HCT116 (cell line): ENCODE measurements around the gene PNMA6E. TPM values are rescaled to one million over a fixed set of nuclear protein-coding genes. Genes with fewer than 3 reads are reported as not detected.

Experiments used
- ATAC-seq: fragments of 200-7000 bp; cut with Tn5 transposase; 2 replicates; pipeline ENCODE4 v1.9.1; 2020; ENCODE audit warnings: mild to moderate bottlenecking, moderate library complexity
- BruUV-seq: library from RNA; stranded (reverse); fragments of 400-500 nt; replicated peaks from 2 replicates; lab custom pipeline; 2021; lab: Mats Ljungman, UMichigan
- CTCF ChIA-PET: fragments of 300-600 bp; sonication (Branson Sonifier 250); formaldehyde crosslinking; loops from one replicate; lab custom pipeline; 2021; ENCODE audit warnings: antibody characterized with exemption; lab: Charles Lee
- POLR2A ChIA-PET: fragments of 300-600, 350-600 bp; sonication (Branson Sonifier 250); formaldehyde crosslinking; loops from one replicate; lab custom pipeline; 2021; ENCODE audit warnings: antibody characterized with exemption; lab: Charles Lee
- RAD21 ChIA-PET, 2 experiments: fragments of 300-600 bp; sonication (Branson Sonifier 250); formaldehyde crosslinking; loops; one replicate each; lab custom pipeline; 2023; ENCODE audit warnings: low total read pairs in 2 of 2; ENCODE audit not compliant: uncharacterized antibody in 2 of 2, unreplicated experiment in 2 of 2, low non-redundant PET in 1 of 2; lab: Charles Lee
- DNase-seq: peaks from one replicate; pipeline ENCODE4 v3.0.0-alpha.2; 2010; ENCODE audit warnings: low read depth, low spot score
- H2AFZ ChIP-seq: fragments of 200-600 bp; shearing (Covaris generic), sonication (generic); 2 replicates; pipeline ENCODE4 v1.6.1; 2017; ENCODE audit warnings: low read depth, mixed run types, mixed read lengths, antibody characterized with exemption, low read length; ENCODE audit not compliant: poor library complexity, severe bottlenecking
- H3K27ac ChIP-seq: 2 replicates; pipeline ENCODE4 v1.5.1; 2012; ENCODE audit warnings: low read depth, low read length
- H3K27me3 ChIP-seq: fragments of 200-600 bp; sonication (generic); 2 replicates; pipeline ENCODE4 v1.6.1; 2016; ENCODE audit warnings: mixed run types, low read length, mixed read lengths; ENCODE audit not compliant: insufficient read depth
- H3K36me3 ChIP-seq, 2 experiments: fragments of 200-500 bp in 1 of 2; fragments of 200-600 bp in 1 of 2; sonication (Bioruptor generic) in 1 of 2; sonication (generic) in 1 of 2; 2 replicates each; pipeline versions ENCODE4 v1.5.1 to v1.6.1; 2014 to 2016; ENCODE audit warnings: low read length in 2 of 2, inconsistent platforms in 1 of 2, mixed read lengths in 1 of 2, mixed run types in 1 of 2; ENCODE audit not compliant: insufficient read depth in 2 of 2, control insufficient read depth in 1 of 2
- H3K4me1 ChIP-seq, 2 experiments: fragments of 200-600 bp in 1 of 2; sonication (generic) in 1 of 2; 2 replicates each; pipeline versions ENCODE4 v1.5.1 to v1.6.1; 2012 to 2017; ENCODE audit warnings: low read length in 2 of 2, inconsistent platforms in 1 of 2, mild to moderate bottlenecking in 1 of 2, mixed read lengths in 1 of 2, mixed run types in 1 of 2, moderate library complexity in 1 of 2; ENCODE audit not compliant: insufficient read depth in 2 of 2, control insufficient read depth in 1 of 2
- H3K4me2 ChIP-seq: fragments of 200-600 bp; sonication (generic); 2 replicates; pipeline ENCODE4 v1.6.1; 2017; ENCODE audit warnings: mixed run types, low read length, mixed read lengths
- H3K4me3 ChIP-seq, 2 experiments: fragments of 200-600 bp in 1 of 2; sonication (generic) in 1 of 2; replicated peaks in 1 of 2; 2 replicates each; pipeline ENCODE4 v1.5.1; 2011 to 2016; ENCODE audit warnings: low read length in 2 of 2, control low read depth in 1 of 2, low read depth in 1 of 2, mild to moderate bottlenecking in 1 of 2, mixed read lengths in 1 of 2, mixed run types in 1 of 2
- H3K79me2 ChIP-seq: fragments of 200-600 bp; sonication (generic); 2 replicates; pipeline ENCODE4 v1.6.1; 2017; ENCODE audit warnings: mild to moderate bottlenecking, mixed run types, low read length, moderate library complexity, mixed read lengths; ENCODE audit not compliant: insufficient read depth
- H3K9ac ChIP-seq: fragments of 200-600 bp; sonication (generic); 2 replicates; pipeline ENCODE4 v1.6.1; 2016; ENCODE audit warnings: low read length, mixed read lengths
- H3K9me2 ChIP-seq: fragments of 200-600 bp; sonication (generic), shearing (Covaris generic); 2 replicates; pipeline ENCODE4 v1.6.1; 2017; ENCODE audit warnings: mixed run types, mild to moderate bottlenecking, moderate library complexity; ENCODE audit not compliant: insufficient read depth
- H3K9me3 ChIP-seq, 2 experiments: fragments of 200-500 bp in 1 of 2; fragments of 200-600 bp in 1 of 2; sonication (Bioruptor generic) in 1 of 2; sonication (generic) in 1 of 2; 2 replicates each; pipeline ENCODE4 v1.6.1; 2014 to 2017; ENCODE audit warnings: low read length in 2 of 2, mixed read lengths in 2 of 2, inconsistent platforms in 1 of 2, low read depth in 1 of 2, mild to moderate bottlenecking in 1 of 2, mixed run types in 1 of 2, moderate library complexity in 1 of 2; ENCODE audit not compliant: control insufficient read depth in 1 of 2, insufficient read depth in 1 of 2
- H4K20me1 ChIP-seq: fragments of 200-600 bp; sonication (generic), shearing (Covaris generic); 2 replicates; pipeline ENCODE4 v1.6.1; 2017; ENCODE audit warnings: mixed run types, mild to moderate bottlenecking, moderate library complexity; ENCODE audit not compliant: insufficient read depth
- ATF3 ChIP-seq: IDR thresholded peaks from 2 replicates; pipeline ENCODE4 v1.6.1; 2012
- CEBPB ChIP-seq: IDR thresholded peaks from 2 replicates; pipeline ENCODE4 v1.6.1; 2012; ENCODE audit warnings: low read depth
- EGR1 ChIP-seq: IDR thresholded peaks from 2 replicates; pipeline ENCODE4 v1.6.1; 2012; ENCODE audit warnings: low read depth
- EZH2 ChIP-seq: fragments of 200-600 bp; sonication (generic); IDR thresholded peaks from 2 replicates; pipeline ENCODE4 v1.6.1; 2017; ENCODE audit warnings: antibody characterized with exemption, mixed run types
- EZH2phosphoT487 ChIP-seq: fragments of 200-600 bp; IDR thresholded peaks from 2 replicates; pipeline ENCODE4 v1.6.1; 2018; ENCODE audit warnings: antibody characterized with exemption, borderline replicate concordance
- FOSL1 ChIP-seq: IDR thresholded peaks from 2 replicates; pipeline ENCODE4 v1.6.1; 2012; ENCODE audit warnings: low read depth
- MAX ChIP-seq: IDR thresholded peaks from 2 replicates; pipeline ENCODE4 v1.6.1; 2012
- POLR2AphosphoS5 ChIP-seq: IDR thresholded peaks from 2 replicates; pipeline ENCODE4 v1.6.1; 2011; ENCODE audit warnings: mild to moderate bottlenecking, low read depth, low read length, moderate library complexity
- RAD21 ChIP-seq: IDR thresholded peaks from 2 replicates; pipeline ENCODE4 v1.6.1; 2012; ENCODE audit warnings: low read depth, mild to moderate bottlenecking
- SRF ChIP-seq: IDR thresholded peaks from 2 replicates; pipeline ENCODE4 v1.6.1; 2012; ENCODE audit warnings: low read depth
- YY1 ChIP-seq: IDR thresholded peaks from 2 replicates; pipeline ENCODE4 v1.6.1; 2011; ENCODE audit warnings: low read length, low read depth, moderate library complexity, mild to moderate bottlenecking; ENCODE audit not compliant: insufficient replicate concordance; ENCODE audit errors: extremely low read depth
- ZBTB33 ChIP-seq: IDR thresholded peaks from 2 replicates; pipeline ENCODE4 v1.6.1; 2011; ENCODE audit warnings: mild to moderate bottlenecking, low read length, moderate library complexity; ENCODE audit not compliant: insufficient replicate concordance; ENCODE audit errors: extremely low read depth
- ZFX ChIP-seq: fragments of 450-650 bp; IDR thresholded peaks from 2 replicates; pipeline ENCODE4 v1.6.1; 2017
- ZNF274 ChIP-seq: fragments of 200-500 bp; sonication (Bioruptor generic); IDR thresholded peaks from 2 replicates; pipeline ENCODE4 v1.6.1; 2014; ENCODE audit warnings: mild to moderate bottlenecking, low read depth, low read length, inconsistent platforms
- intact Hi-C: fragments of 100-400 bp; cut with micrococcal nuclease; formaldehyde crosslinking; loops from 2 replicates; pipeline ENCODE4 v1.10.0; 2022
- total RNA-seq: library from RNA; stranded (reverse); gene quantifications from one replicate; pipeline ENCODE4 v1.2.1, GENCODE V29; 2021; ENCODE audit not compliant: unreplicated experiment

PNMA6E gene
- total RNA-seq, 1 experiment from 2014 or later = not detected

GRCh38 chrX:153378607-153379006 is 22.5 kb downstream of the PNMA6E start:
- H2AFZ ChIP-seq = no peak overlapping the region
- POLR2A ChIA-PET = no interaction called here
- H3K9ac ChIP-seq = no peak overlapping the region
- BruUV-seq = no TSS peak
- no peaks in the 10 kb centered on the region for H3K27me3 ChIP-seq
- ATAC-seq = no peak
- H3K27ac ChIP-seq = no peak overlapping the region
- intact Hi-C loops = no loop called here
- CTCF ChIA-PET = no interaction called here
- H3K4me1 ChIP-seq = no peaks in the 10 kb centered on the region
- TF ChIP-seq ZBTB33 = no peak
- no peak for TF ChIP-seq POLR2AphosphoS5
- no peak for TF ChIP-seq CEBPB
- no peak for TF ChIP-seq EZH2
- TF ChIP-seq ZNF274 = no peak
- TF ChIP-seq MAX = no peak
- no peak for TF ChIP-seq FOSL1
- TF ChIP-seq, all 23 proteins: peak for 0
- H3K36me3 ChIP-seq = no peaks in the 10 kb centered on the region
- no peak overlapping the region for H3K4me3 ChIP-seq
- H3K79me2 ChIP-seq = no peaks in the 10 kb centered on the region
- H4K20me1 ChIP-seq = no peaks in the 10 kb centered on the region
- H3K4me2 ChIP-seq = no peak overlapping the region
- no peaks in the 10 kb centered on the region for H3K9me3 ChIP-seq
- RAD21 ChIA-PET = no interaction called here
- no peak for DNase-seq
- H3K9me2 ChIP-seq = no peaks in the 10 kb centered on the region

- Histone ChIP-seq H3K4me2 (no peak overlapping the region), H3K9me3 (no peaks in the 10 kb centered on the region), H3K9me2 (no peaks in the 10 kb centered on the region), H3K9ac (no peak overlapping the region), H3K27me3 (no peaks in the 10 kb centered on the region), H3K27ac (no peak overlapping the region), H4K20me1 (no peaks in the 10 kb centered on the region), H3K79me2 (no peaks in the 10 kb centered on the region), H3K36me3 (no peaks in the 10 kb centered on the region), H3K4me1 (no peaks in the 10 kb centered on the region), H3K4me3 (no peak overlapping the region), H2AFZ (no peak overlapping the region)
- ChIA-PET RAD21 (no interaction called here), POLR2A (no interaction called here), CTCF (no interaction called here)
- BruUV-seq = no TSS peak
- DNase-seq (no peak), ATAC-seq (no peak)
- TF ChIP-seq RAD21 = no peak
- no peak for TF ChIP-seq EZH2phosphoT487
- TF ChIP-seq SRF = no peak
- TF ChIP-seq ATF3 = no peak
- no peak for TF ChIP-seq ZFX
- TF ChIP-seq CEBPB = no peak
- no peak for TF ChIP-seq EZH2
- TF ChIP-seq EGR1 = no peak
- no peak for TF ChIP-seq MAX
- no peak for TF ChIP-seq YY1
- intact Hi-C loops = no loop called here
Measured at GRCh38 chrX:153377727-153378126, 23.4 kb downstream of the PNMA6E start.
